Testis (tissue), 2 donors: ENCODE results near the gene CC2D1A.

Experiments
- POLR2A ChIP-seq: fragments of 450-650 bp; IDR thresholded peaks from one replicate; pipeline ENCODE4 v1.6.1; 2017; ENCODE audit warnings: antibody characterized with exemption, mild to moderate bottlenecking, moderate library complexity
- TF ChIP-seq, protein P1 (sequence below), 3 experiments: fragments of 450-650 bp in 2 of 3; fragments of 200-600 bp in 1 of 3; sonication (generic) in 1 of 3; IDR thresholded peaks; one replicate each; pipeline ENCODE4 v1.5.1; 2016 to 2019; ENCODE audit warnings: antibody characterized with exemption in 3 of 3, mild to moderate bottlenecking in 2 of 3, moderate library complexity in 1 of 3

DNA sequence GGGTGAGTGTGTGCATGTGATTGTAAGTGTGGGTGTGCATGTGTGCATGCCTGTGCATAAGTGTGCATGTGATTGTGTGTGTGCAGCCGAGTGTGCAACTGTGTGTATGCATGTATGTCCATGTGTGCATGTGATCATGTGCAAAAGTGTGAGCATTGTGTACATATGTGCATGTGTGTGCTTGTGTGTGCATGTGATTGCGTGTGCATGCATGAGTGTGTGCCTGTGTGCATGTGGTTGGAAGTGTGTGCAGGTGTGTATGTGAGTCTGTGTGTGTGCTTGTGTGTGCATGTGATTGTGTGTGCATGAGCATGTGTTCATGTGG is 28.7 kb downstream of the CC2D1A start:
- TF ChIP-seq, protein P1, sequence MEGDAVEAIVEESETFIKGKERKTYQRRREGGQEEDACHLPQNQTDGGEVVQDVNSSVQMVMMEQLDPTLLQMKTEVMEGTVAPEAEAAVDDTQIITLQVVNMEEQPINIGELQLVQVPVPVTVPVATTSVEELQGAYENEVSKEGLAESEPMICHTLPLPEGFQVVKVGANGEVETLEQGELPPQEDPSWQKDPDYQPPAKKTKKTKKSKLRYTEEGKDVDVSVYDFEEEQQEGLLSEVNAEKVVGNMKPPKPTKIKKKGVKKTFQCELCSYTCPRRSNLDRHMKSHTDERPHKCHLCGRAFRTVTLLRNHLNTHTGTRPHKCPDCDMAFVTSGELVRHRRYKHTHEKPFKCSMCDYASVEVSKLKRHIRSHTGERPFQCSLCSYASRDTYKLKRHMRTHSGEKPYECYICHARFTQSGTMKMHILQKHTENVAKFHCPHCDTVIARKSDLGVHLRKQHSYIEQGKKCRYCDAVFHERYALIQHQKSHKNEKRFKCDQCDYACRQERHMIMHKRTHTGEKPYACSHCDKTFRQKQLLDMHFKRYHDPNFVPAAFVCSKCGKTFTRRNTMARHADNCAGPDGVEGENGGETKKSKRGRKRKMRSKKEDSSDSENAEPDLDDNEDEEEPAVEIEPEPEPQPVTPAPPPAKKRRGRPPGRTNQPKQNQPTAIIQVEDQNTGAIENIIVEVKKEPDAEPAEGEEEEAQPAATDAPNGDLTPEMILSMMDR (IDR thresholded peaks at IDR 0.05), result no peak
- no peak for TF ChIP-seq POLR2A
